Measurements from ENCODE around the gene GRAMD2A. TPM values are rescaled to one million over a fixed set of nuclear protein-coding genes. Genes with fewer than 3 reads are reported as not detected.

GRAMD2A gene
- total and polyA plus RNA-seq, 10 of the 15 experiments (the other 5 are each of a cell fraction or from before 2014, with no cell fraction given): 0.02 to 0.35 TPM; not detected in 8

DNA sequence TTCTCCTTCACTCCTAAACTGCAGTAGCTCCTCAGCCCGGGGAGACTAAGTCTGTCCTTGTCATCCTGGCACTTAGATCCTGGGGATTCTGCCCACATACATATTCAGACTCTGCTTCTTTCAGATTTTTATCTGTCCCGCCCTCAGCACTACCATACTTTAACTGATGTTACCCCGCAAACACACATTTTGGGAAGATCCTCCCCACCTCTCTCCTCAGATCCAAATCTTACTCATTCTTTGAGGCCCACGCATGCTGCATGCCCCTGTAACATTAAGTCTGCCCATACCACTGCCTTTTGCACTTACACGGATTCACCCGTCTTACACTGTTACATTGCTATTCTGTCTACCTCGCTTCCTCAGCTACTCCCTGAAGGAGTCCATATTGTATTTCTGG lies 43.3 kb downstream of the GRAMD2A start (continued):
- TF ChIP-seq, protein P1, sequence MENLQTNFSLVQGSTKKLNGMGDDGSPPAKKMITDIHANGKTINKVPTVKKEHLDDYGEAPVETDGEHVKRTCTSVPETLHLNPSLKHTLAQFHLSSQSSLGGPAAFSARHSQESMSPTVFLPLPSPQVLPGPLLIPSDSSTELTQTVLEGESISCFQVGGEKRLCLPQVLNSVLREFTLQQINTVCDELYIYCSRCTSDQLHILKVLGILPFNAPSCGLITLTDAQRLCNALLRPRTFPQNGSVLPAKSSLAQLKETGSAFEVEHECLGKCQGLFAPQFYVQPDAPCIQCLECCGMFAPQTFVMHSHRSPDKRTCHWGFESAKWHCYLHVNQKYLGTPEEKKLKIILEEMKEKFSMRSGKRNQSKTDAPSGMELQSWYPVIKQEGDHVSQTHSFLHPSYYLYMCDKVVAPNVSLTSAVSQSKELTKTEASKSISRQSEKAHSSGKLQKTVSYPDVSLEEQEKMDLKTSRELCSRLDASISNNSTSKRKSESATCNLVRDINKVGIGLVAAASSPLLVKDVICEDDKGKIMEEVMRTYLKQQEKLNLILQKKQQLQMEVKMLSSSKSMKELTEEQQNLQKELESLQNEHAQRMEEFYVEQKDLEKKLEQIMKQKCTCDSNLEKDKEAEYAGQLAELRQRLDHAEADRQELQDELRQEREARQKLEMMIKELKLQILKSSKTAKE (IDR thresholded peaks at IDR 0.05; ENCODE audit: low read depth, poor library complexity, severe bottlenecking): no peak
- TF ChIP-seq ZZZ3 (IDR thresholded peaks at IDR 0.05; ENCODE audit: control insufficient read depth, insufficient read length, low read depth) (no peak), POLR2AphosphoS2 (IDR thresholded peaks at IDR 0.05; ENCODE audit: low read depth, low read length) (no peak), CREB1 (IDR thresholded peaks at IDR 0.05; ENCODE audit: low read depth) (no peak), MTA2 (IDR thresholded peaks at IDR 0.05; ENCODE audit: low read depth) (no peak)
- TF ChIP-seq, protein P2, sequence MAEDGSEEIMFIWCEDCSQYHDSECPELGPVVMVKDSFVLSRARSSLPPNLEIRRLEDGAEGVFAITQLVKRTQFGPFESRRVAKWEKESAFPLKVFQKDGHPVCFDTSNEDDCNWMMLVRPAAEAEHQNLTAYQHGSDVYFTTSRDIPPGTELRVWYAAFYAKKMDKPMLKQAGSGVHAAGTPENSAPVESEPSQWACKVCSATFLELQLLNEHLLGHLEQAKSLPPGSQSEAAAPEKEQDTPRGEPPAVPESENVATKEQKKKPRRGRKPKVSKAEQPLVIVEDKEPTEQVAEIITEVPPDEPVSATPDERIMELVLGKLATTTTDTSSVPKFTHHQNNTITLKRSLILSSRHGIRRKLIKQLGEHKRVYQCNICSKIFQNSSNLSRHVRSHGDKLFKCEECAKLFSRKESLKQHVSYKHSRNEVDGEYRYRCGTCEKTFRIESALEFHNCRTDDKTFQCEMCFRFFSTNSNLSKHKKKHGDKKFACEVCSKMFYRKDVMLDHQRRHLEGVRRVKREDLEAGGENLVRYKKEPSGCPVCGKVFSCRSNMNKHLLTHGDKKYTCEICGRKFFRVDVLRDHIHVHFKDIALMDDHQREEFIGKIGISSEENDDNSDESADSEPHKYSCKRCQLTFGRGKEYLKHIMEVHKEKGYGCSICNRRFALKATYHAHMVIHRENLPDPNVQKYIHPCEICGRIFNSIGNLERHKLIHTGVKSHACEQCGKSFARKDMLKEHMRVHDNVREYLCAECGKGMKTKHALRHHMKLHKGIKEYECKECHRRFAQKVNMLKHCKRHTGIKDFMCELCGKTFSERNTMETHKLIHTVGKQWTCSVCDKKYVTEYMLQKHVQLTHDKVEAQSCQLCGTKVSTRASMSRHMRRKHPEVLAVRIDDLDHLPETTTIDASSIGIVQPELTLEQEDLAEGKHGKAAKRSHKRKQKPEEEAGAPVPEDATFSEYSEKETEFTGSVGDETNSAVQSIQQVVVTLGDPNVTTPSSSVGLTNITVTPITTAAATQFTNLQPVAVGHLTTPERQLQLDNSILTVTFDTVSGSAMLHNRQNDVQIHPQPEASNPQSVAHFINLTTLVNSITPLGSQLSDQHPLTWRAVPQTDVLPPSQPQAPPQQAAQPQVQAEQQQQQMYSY (CRISPR knock-in tag; IDR thresholded peaks at IDR 0.05): no peak
